Measurements from ENCODE around the gene SH3RF3.

The SH3RF3 gene

GRCh38 chr2:109184368-109184767 lies 55.4 kb downstream of the SH3RF3 start:
- no peak for DNase-seq

- DNase-seq, result no peak
Measured at GRCh38 chr2:109185338-109185737, 56.3 kb downstream of the SH3RF3 start.

DNA sequence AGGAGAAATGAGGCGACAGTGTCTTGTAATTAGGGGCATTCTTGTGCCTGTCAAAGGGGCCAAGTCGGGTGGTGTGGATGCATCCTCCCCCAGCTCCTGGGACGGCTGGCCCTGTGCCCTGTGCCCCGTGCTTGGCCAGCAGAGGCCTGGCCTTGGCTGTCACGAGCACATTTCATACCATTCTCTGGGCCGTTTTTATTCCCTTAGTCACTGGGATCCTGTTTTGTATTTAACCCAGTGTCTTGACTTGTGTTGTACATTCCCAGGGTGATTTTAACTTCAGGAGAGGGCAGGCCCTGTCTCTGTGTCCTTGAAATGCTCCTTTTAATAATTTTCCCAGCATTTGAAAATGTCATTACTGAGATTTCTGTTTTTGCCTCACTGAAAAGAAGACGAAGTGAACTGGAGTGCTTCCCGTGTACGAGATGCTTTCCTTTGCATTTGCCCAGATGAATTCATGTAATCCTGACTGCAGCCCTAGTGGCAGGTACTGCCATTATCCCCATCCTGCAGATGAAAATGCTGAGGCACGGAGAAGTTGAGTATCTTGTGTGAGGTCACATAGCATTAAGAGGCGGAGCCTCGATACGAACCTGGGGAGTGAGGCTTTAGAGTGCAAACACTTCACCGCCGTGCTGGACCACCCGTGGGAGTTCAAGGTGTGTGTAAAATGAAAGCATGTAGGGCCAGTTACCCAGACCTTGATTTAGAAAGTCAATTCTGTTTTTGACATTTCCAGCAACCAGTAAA lies 57.0 kb downstream of the SH3RF3 start:
- no peak for DNase-seq

- no peak for DNase-seq
Measured at GRCh38 chr2:109186656-109187250, 57.7 kb downstream of the SH3RF3 start.

- no peak for DNase-seq
Measured at GRCh38 chr2:109187711-109188495, 58.9 kb downstream of the SH3RF3 start.

DNA sequence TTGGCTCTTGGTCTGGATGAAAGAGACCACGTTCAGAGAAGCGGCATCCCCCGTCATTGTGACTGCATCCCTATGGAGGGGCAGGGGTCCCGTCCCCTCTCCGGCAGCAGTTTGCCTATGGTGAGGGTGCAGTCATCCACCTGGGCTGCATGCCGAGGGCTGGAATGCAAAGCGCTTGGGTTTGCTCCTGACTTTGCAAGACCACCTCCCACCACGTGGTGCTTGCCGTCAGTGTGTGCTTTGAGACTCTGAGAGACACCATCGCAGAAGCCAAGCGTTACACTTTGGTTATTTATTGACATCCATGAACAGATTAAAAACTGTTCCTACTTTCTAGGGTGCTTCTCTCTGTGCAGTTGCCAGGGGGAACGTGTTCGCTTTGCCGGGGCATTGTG lies 59.5 kb downstream of the SH3RF3 start:
- DNase-seq, result no peak

GRCh38 chr2:109188898-109189297 lies 59.9 kb downstream of the SH3RF3 start:
- DNase-seq, result no peak

- DNase-seq, result no peak
Measured at GRCh38 chr2:109189751-109190150, 60.7 kb downstream of the SH3RF3 start.

DNA sequence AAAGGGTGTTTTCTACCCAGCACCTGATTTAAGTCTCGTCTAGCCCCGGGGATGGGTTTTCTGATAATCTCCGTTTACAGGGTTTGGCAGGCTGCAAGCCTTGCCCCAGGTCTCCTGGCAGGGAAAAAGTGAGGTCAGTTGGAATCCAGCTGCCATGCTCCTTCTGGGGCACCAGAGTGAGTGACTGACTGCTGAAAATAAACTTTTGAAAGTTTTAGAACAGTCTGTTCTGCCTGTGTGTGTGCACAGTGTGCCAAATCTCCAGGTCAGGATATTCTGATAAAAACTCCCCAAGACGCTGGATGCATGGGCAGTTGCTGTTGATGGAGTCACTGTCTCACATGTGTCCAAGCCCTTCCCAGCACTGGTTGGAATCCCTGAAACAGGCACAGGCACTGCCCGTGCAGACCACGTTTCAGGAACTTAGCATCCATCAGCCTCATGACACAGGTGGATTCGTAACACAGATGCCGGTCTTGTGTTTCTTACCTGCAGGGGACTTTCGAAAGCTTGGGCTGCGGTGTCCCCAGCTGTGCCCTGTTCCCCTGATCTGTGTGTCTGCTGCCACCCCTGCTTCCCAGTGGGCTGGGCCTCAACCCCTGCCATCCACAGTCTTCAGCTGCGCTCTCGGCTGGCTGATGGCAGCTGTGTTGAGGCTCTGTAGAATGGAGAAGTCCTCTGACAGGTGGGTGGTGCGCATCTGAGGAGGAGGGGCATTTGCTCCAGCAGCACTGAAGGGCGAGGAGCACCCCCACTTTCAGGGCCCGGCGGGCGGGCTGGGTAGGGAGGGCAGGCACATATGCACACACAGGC lies 65.0 kb downstream of the SH3RF3 start:
- no peak for DNase-seq

- DNase-seq, result no peak
Measured at GRCh38 chr2:109194620-109194937, 65.6 kb downstream of the SH3RF3 start.

DNA sequence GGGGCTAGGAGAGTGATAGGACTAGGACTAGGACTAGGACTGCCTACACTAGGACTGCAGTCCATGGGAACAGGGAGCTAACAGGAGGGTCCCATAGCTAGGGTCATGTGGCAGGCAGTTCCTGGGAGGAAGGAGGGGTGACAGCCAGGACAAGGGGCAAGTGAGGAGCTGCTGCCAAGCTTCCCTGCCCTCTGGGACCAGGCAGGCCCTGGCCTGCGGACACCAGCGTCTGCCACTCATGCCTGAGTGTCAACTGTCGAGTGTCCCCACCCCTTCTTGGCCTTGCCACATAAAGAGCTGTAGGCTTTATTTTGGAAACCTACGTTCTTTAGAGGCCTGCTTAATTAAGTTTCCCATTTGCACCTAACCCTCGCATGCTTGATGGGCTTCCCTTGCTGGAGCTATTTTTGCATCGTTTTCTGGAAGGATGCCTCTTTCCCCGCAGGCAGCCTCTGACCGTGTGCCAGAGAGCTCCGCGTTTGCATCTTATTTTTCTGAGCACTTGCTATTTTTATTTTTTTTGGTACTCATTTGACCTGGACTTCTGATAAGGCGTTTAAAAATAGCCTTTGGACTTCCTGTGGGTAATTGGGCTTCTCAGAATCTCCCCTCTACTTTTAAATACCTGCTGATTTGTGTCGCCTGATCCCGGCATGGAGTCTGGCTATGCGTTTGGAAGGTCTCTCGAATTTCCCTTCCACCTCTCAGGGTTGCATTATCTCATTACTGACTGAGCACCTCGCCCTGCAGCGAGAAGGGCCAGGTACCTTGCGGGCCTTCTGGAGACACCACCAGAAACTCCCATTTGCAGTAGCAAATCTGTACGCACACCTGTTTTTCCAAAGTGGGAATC lies 66.4 kb downstream of the SH3RF3 start:
- DNase-seq, result no peak

GRCh38 chr2:109196081-109196875 lies 67.3 kb downstream of the SH3RF3 start:
- DNase-seq, result no peak

DNA sequence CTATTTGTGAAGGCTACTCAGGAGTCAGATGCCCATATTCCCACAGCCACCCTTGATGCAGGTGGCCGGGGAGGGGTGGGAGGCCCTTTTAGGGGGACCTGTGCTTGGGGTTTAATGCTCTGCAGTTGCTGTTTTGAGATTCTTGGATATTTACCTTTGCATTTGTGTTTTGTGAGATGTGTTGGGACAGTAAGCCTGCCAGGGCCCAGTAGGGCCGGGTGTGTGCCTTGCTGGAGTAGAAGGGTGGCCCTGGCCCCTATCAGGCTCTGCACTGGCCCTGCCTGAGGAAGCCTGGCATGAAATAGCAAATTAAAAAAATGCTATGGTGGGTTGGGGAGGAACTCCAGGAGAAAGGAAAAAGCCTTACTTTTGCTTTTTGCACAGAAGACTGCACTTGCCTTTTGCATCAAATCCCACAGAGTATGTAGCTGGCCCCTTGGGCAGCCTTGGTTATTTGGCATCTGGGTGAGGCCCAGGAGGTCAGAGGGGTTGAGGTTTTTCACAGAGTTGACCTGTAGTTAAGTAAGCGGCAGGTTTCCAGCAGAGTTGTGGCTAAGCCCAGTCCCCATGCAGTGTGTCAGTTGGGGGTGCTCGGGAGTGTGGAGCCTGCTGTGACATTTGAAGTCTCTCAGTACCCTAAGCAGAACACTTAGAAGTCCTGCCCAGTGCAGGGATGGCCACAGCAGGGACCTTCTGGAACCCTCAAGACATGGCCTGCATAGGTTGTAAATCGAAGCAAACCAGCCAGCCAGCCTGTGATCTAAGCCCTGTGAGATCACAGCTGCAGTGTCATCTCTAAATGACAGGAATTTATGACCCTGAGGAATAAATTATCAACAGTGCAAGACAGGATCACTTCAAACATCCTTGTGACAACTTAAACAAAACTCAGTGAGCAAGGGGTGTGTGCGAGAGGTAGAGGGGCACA lies 68.8 kb downstream of the SH3RF3 start:
- DNase-seq, result no peak

GRCh38 chr2:109199790-109200189 lies 70.8 kb downstream of the SH3RF3 start:
- DNase-seq, result no peak

DNA sequence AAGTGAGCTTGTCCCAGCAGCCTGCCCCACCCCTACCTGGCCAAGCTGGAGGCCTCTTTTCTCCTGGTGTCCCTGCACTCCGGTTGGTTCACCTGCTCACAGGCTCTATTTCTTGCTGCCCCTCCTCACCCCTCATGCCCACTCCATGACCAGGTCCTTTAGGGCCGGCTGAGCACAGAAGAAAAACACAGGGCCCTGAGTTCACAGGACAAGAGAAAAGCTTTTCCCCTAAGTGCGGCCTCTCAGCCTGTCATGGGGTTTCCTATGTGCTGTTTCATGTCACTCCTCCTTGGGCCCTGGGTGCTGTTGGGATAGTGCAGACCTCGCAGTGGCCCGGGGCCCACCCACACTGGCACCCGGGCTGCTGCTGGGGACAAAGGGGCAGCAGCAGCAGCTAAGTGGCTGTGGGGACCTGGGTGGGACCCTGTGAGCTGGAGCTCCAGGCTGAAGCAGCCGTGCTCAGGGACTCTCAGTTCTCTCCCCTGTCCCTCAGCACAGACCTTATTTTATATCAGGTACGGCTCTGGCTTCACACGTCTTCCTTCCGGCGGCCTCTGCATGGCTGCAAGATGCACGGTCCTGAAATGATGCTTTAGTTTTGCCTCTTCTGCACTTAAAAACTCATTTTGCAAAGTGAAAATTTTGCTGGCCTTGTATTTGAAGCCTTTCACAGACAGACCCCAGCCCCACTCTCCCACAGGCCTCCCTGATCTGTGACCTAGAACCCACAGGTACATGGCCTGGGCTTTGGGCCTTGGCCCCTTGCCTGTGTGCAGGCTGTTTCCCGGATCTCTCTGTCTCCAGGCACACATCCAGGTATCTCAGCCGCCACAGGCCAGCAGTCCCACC lies 71.8 kb downstream of the SH3RF3 start:
- DNase-seq, result no peak

- DNase-seq, result no peak
Measured at GRCh38 chr2:109201465-109202327, 72.7 kb downstream of the SH3RF3 start.

- DNase-seq, result no peak
Measured at GRCh38 chr2:109202486-109202885, 73.5 kb downstream of the SH3RF3 start.

All from right kidney (tissue), 1 donor.